GM18909 (cell line): ENCODE data around the gene SLC13A2.
"Not testable (repeated sequence)": the region's sequence is repeated elsewhere in the genome, so short reads cannot be mapped to it uniquely, and the experiment has no call there.

Experiments
- ATAC-seq: cut with Tn5 transposase; IDR thresholded peaks from one replicate; pipeline ENCODE4 v1.9.1; 2021; ENCODE audit warnings: mild to moderate bottlenecking; ENCODE audit not compliant: unreplicated experiment, poor library complexity

SLC13A2 gene

DNA sequence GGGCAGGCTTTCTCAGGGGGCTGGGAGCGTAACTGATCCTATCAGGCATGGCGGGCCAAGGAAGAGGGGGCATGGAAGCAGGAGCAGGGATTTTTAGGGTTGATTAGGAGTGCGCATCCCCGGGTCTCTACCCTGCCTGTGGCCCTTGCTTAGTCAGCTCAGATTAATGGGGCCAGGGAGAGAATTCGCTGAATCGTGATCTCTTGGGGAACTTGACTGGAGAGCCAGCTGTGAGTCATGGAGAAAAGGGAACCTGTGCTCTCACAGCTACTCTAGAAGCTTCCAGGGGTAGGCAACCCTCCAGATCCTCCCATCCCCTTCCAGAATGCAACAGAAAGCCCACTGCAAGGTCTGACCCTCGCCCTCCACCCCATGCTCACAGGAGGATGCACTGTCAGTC lies 36.3 kb downstream of the SLC13A2 start:
- no peak for ATAC-seq

DNA sequence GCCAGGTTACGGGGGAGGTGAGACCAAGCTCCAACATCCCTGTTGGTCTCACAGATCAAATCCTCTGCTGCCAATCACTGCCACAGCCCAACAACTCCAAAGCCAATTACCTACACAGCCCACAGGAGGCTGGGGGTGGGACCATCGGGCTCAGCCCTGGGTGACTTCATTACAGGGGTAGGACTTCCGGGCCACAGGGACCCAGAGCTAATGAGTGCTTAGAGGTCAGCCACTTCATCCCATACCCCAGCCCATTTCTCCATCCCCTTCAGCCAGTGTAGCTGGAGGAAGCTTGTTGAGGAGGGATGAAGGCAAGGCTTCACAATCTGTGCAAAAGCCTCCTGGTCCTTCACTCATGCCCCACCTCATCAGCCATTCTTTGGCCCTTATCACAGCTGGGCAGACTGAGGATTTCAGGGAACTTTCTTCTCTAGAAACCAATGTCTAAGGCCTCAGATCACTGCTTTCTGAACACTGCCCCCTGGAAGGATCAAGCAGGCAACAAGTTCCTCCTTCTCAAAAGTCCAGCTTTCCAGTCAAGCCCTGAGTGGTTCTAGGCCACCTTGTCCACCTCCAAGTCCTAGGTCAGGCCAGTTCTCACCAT lies 38.5 kb downstream of the SLC13A2 start:
- ATAC-seq, result no peak

- ATAC-seq, result no peak
These were observed 40.0 kb downstream of the SLC13A2 start for GRCh38 chr17:28513476-28513875.

- ATAC-seq, result no peak
These were observed 41.1 kb downstream of the SLC13A2 start for GRCh38 chr17:28514561-28515002.

DNA sequence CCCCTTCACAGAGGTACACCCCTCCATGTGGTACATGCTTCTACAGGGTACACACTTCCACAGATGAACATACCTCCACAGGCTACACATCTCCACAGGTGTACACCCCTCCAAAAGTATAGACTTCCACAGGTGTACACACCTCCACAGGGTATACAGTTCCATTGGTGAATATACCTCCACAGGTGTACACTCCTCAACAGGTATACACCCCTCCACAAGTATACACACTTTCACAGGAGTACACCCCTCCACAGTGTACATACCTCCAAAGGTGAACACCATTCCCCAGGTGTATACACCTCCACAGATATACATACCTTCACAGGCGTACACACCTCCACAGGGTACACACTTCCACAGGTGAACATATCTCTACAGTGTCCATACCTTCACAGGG lies 42.1 kb downstream of the SLC13A2 start:
- ATAC-seq, result no peak

GRCh38 chr17:28518132-28518531 lies 44.7 kb downstream of the SLC13A2 start:
- ATAC-seq, result no peak

GRCh38 chr17:28518578-28518977 lies 45.1 kb downstream of the SLC13A2 start:
- ATAC-seq, result no peak

DNA sequence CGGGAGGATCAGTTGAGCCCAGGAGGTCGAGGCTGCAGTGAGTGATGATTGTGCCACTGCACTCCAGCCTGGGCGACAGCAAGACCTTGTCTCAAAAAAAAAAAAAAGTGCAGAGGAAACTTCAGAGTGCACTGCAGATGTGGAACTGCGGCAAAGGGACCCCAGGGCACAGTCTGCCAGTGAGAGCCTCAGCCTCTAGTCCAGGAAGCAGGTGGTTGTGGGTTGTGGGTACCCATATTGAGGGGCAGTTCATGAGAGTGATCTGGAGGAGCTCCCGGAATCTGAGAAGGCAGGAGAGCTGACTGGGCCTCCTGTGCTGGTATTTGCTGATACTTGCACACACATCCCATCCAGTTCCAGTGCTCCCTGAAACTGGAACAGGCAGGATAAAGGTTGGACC lies 45.8 kb downstream of the SLC13A2 start:
- ATAC-seq, result no peak

DNA sequence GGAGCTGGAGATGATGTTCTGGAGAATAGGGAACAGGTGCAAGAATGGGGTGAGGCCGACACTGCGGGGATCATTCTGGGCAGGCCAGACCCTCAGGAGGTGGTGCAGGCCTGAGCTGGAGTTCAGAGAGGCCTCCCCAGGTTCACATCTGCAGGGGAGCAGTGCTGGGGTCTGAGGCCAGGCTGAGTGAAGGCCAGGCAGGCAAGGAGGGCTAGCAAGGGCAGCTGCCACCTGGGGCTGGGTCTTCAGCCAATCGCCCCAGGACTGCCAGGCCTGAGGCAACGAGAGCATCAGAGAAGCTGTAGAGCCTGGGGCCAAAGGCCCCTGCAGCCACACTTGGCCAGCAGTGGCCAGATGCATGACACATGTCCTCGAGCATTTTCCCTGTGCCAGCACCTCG lies 47.2 kb downstream of the SLC13A2 start:
- ATAC-seq, result no peak

DNA sequence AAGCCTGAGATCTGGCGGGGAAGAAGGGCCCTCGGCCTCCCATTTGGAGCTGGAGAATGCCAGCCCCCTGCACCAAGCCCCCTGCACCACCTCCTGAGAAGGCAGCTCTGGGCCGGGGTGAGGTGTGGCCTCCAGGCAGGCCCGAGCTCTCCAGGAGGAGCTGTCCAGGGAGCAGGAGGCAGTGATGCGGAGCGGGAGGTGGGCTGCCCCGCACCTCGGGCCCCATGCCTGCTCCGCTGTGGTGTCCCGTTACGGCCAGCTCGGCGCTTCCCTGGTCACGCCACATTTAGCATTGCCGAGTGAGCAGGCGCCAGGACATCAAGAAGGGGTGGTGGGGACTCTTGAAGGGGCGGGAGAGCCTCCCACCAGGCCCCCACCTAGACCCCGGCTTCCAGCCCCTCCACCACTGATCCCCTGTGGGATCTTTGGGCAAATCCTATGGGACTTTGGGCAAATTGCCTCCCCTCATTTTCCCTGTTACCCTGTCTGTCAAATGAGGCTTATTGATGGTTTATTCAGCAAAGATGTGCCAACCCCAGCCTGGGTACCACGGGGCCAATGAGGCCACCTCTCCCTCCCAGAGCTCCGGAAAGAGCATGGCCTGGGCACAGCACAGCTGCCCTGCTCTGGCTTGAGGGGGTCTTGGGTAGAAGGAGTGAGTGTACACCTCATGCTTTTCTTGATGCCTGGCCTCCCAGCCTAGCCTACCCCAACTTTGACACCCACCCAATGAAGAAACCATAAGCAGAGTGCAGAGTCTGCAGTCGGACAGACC lies 48.1 kb downstream of the SLC13A2 start:
- no peak for ATAC-seq

- ATAC-seq, result not testable (repeated sequence)
These were observed 48.8 kb downstream of the SLC13A2 start for GRCh38 chr17:28522281-28522680.

GRCh38 chr17:28523186-28523585 lies 49.7 kb downstream of the SLC13A2 start:
- no peak for ATAC-seq

DNA sequence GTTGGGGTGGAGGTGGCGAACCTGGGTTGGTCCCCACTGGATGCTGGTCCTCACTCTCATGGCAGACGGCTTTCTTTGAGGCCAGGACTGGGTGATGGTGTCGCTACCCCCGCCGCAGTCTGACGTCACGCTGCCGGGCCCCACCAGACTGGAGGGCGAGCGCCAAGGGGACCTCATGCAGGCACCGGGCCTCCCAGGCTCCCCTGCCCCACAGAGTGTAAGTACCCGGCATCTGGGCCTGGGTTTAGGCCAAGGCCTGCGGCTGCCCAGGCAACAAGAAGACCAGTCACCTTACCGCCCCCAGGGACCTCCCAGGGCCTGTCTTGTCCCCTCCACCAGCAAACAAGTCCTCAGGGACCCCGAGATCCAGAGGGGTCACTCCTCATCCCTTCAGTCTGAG lies 50.4 kb downstream of the SLC13A2 start:
- ATAC-seq, result no peak

- ATAC-seq, result no peak
These were observed 51.3 kb downstream of the SLC13A2 start for GRCh38 chr17:28524476-28525424.

DNA sequence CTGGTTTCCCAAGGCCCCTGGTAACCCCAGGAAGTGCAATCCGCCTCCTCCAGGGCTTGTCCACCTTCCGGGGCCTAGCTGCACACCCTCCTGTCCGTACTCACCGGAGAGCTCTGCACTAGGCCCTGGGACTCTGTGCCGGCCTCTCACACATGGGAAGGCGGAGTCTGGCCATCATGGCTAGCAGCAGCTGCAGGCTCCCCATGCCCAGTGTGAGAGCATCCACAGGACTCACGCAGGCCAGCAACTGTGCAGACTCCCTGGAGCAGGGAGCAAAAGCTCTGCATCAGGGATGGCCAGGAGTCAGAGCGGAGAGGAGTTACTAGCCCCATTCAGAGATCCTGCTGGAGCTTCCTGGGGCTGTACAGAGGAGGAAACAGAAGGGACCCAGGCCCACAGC lies 52.9 kb downstream of the SLC13A2 start:
- ATAC-seq, result no peak

- no peak for ATAC-seq
These were observed 53.8 kb downstream of the SLC13A2 start for GRCh38 chr17:28527181-28527681.

- no peak for ATAC-seq
These were observed 54.4 kb downstream of the SLC13A2 start for GRCh38 chr17:28527859-28528258.

GRCh38 chr17:28528327-28529012 lies 55.0 kb downstream of the SLC13A2 start:
- no peak for ATAC-seq

GRCh38 chr17:28529013-28529400 lies 55.6 kb downstream of the SLC13A2 start:
- ATAC-seq, result no peak

DNA sequence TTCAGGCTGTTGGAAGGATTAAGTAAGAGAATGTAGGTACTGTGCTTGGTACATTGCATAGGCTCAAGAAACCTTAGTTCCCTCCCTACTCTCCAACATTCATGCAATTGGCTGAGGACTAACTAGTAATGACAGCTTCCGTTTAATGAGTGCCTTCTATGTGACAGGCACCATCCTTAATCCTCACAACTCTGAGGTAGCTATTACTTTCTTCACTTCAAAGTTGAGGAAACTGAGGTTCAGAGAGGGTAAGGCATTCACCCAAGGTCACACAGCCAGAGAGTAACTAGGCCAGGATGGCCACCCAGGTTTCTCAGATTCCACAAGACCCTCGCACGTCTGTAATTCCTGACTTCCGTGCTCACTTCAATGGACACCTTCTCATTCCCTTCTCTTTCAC lies 56.8 kb downstream of the SLC13A2 start:
- no peak for ATAC-seq
